Measurements from ENCODE around the gene ASCL1. TPM values are rescaled to one million over a fixed set of nuclear protein-coding genes. Genes with fewer than 3 reads are reported as not detected.

Gene ASCL1
- polyA plus RNA-seq, 1 of the 3 experiments (the other 2 are of a cell fraction) = 0.21 TPM

DNA sequence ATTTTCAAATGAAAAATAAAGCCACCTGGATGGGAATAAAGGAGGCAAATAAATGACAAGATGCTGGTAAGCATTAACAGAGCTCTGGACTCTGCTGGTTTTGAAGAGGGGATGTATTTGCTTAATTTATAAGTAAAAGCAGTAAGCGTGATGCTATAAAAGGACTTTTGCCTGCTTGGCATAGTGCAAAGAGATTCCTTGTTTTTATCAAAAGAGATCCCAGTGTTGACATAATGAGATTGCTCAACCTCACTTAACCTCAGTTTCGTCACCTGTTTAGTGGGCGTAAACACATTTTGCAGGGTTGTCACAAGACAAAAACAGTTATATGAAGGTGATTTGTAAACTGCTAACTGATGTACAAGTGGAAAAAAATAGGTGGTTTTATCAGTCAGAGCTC lies 13.8 kb downstream of the ASCL1 start:
- no peak overlapping the region for H3K4me2 ChIP-seq
- TF ChIP-seq, protein P1, sequence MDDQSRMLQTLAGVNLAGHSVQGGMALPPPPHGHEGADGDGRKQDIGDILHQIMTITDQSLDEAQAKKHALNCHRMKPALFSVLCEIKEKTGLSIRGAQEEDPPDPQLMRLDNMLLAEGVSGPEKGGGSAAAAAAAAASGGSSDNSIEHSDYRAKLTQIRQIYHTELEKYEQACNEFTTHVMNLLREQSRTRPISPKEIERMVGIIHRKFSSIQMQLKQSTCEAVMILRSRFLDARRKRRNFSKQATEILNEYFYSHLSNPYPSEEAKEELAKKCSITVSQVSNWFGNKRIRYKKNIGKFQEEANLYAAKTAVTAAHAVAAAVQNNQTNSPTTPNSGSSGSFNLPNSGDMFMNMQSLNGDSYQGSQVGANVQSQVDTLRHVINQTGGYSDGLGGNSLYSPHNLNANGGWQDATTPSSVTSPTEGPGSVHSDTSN (IDR thresholded peaks at IDR 0.05) = no peak
- TF ChIP-seq FOSL2 (IDR thresholded peaks at IDR 0.05; ENCODE audit: borderline replicate concordance, low read depth) (no peak), SIN3A (IDR thresholded peaks at IDR 0.05; ENCODE audit: borderline replicate concordance, low read depth, low read length) (no peak), RXRA (IDR thresholded peaks at IDR 0.05; ENCODE audit: borderline replicate concordance, low read depth) (no peak), SMC3 (IDR thresholded peaks at IDR 0.05; ENCODE audit: low read depth, low read length) (no peak), JUND (IDR thresholded peaks at IDR 0.05) (no peak), YY1 (IDR thresholded peaks at IDR 0.05; ENCODE audit: low read depth) (no peak), TEAD4 (IDR thresholded peaks at IDR 0.05; ENCODE audit: borderline replicate concordance, insufficient read depth) (no peak)
- no peaks in the 10 kb centered on the region for H3K36me3 ChIP-seq (replicated peaks in 1 of 2; ENCODE audit: control insufficient read depth in 1 of 2, insufficient read depth in 2 of 2, low read length in 1 of 2)
- H3K27ac ChIP-seq (ENCODE audit: low read depth in 2 of 2, low read length in 1 of 2) = no peak overlapping the region
- H3K9me2 ChIP-seq = 0 out of 2 replicates have a peak, but pooled peaks cover 2% of the 10 kb centered on the region
- H3K27me3 ChIP-seq (ENCODE audit: insufficient read depth) = no peaks in the 10 kb centered on the region
- H2AFZ ChIP-seq (ENCODE audit: low read depth) = no peak overlapping the region
- POLR2A ChIA-PET = no interaction called here
- H3K79me2 ChIP-seq (ENCODE audit: insufficient read depth) = no peaks in the 10 kb centered on the region
- CTCF ChIA-PET = interaction anchor here (0.8 kb wide), 1 partner anchor 11 kb away, joined by 3 read pairs; no protein-coding TSS in a partner anchor
- DNase-seq = no peak
- no peak overlapping the region for H3K4me3 ChIP-seq (ENCODE audit: low read depth in 2 of 2, low read length in 1 of 2)
- H4K20me1 ChIP-seq (ENCODE audit: insufficient read depth) = no peaks in the 10 kb centered on the region
- no peaks in the 10 kb centered on the region for H3K4me1 ChIP-seq (ENCODE audit: control insufficient read depth in 1 of 2, insufficient read depth in 2 of 2, low read depth in 1 of 2, low read length in 1 of 2)
- WGBS (ENCODE audit: low lambda C conversion rate) = 35% methylated on average over 3 of the region's 3 CpGs
- no peaks in the 10 kb centered on the region for H3K9me3 ChIP-seq
- no peak overlapping the region for H3K9ac ChIP-seq
- H3F3A ChIP-seq (replicated peaks; ENCODE audit: insufficient read depth) = no peaks in the 10 kb centered on the region

DNA sequence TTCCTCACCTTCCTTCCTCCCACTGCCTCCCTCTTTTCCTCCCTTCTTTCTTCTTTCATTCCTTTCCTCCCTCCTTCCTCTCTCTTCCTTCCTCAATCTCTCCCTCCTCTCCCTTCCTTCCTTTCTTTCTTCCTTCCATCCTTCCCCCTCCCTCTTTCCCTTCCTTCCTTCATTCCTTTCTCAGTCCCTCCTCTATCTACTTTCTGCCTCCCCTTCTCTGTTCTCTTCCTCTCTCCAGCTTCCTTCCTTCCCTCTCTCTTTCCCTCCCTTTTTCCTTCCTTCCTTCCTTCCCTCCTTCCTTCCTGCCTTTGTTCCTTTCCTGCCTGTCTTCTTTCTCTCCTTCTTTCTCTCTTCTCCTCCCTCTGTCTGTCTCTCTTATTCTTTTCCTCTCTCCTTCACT lies 16.1 kb downstream of the ASCL1 start:
- no peaks in the 10 kb centered on the region for H3K27me3 ChIP-seq (ENCODE audit: insufficient read depth)
- H3K9me3 ChIP-seq = no peaks in the 10 kb centered on the region
- H3K4me1 ChIP-seq (ENCODE audit: control insufficient read depth in 1 of 2, insufficient read depth in 2 of 2, low read depth in 1 of 2, low read length in 1 of 2) = no peaks in the 10 kb centered on the region
- H3K9ac ChIP-seq = no peak overlapping the region
- H3K27ac ChIP-seq (ENCODE audit: low read depth in 2 of 2, low read length in 1 of 2) = no peak overlapping the region
- TF ChIP-seq NFIC (IDR thresholded peaks at IDR 0.05; ENCODE audit: borderline replicate concordance) (no peak), SIN3A (IDR thresholded peaks at IDR 0.05; ENCODE audit: borderline replicate concordance, low read depth, low read length) (no peak), GABPA (IDR thresholded peaks at IDR 0.05; ENCODE audit: low read depth) (no peak), TEAD4 (IDR thresholded peaks at IDR 0.05; ENCODE audit: borderline replicate concordance, insufficient read depth) (no peak), EZH2phosphoT487 (IDR thresholded peaks at IDR 0.05; ENCODE audit: borderline replicate concordance, low read depth) (no peak), SMC3 (IDR thresholded peaks at IDR 0.05; ENCODE audit: low read depth, low read length) (no peak), MEF2A (IDR thresholded peaks at IDR 0.05; ENCODE audit: borderline replicate concordance, low read depth) (no peak)
- TF ChIP-seq, protein P2, sequence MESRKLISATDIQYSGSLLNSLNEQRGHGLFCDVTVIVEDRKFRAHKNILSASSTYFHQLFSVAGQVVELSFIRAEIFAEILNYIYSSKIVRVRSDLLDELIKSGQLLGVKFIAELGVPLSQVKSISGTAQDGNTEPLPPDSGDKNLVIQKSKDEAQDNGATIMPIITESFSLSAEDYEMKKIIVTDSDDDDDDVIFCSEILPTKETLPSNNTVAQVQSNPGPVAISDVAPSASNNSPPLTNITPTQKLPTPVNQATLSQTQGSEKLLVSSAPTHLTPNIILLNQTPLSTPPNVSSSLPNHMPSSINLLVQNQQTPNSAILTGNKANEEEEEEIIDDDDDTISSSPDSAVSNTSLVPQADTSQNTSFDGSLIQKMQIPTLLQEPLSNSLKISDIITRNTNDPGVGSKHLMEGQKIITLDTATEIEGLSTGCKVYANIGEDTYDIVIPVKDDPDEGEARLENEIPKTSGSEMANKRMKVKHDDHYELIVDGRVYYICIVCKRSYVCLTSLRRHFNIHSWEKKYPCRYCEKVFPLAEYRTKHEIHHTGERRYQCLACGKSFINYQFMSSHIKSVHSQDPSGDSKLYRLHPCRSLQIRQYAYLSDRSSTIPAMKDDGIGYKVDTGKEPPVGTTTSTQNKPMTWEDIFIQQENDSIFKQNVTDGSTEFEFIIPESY (IDR thresholded peaks at IDR 0.05; ENCODE audit: borderline replicate concordance, low read depth) = no peak
- TF ChIP-seq, protein P3, sequence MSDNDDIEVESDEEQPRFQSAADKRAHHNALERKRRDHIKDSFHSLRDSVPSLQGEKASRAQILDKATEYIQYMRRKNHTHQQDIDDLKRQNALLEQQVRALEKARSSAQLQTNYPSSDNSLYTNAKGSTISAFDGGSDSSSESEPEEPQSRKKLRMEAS (IDR thresholded peaks at IDR 0.05; ENCODE audit: low read depth) = no peak
- TF ChIP-seq, protein P4, sequence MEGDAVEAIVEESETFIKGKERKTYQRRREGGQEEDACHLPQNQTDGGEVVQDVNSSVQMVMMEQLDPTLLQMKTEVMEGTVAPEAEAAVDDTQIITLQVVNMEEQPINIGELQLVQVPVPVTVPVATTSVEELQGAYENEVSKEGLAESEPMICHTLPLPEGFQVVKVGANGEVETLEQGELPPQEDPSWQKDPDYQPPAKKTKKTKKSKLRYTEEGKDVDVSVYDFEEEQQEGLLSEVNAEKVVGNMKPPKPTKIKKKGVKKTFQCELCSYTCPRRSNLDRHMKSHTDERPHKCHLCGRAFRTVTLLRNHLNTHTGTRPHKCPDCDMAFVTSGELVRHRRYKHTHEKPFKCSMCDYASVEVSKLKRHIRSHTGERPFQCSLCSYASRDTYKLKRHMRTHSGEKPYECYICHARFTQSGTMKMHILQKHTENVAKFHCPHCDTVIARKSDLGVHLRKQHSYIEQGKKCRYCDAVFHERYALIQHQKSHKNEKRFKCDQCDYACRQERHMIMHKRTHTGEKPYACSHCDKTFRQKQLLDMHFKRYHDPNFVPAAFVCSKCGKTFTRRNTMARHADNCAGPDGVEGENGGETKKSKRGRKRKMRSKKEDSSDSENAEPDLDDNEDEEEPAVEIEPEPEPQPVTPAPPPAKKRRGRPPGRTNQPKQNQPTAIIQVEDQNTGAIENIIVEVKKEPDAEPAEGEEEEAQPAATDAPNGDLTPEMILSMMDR (IDR thresholded peaks at IDR 0.05) = no peak
- TF ChIP-seq, protein P5, sequence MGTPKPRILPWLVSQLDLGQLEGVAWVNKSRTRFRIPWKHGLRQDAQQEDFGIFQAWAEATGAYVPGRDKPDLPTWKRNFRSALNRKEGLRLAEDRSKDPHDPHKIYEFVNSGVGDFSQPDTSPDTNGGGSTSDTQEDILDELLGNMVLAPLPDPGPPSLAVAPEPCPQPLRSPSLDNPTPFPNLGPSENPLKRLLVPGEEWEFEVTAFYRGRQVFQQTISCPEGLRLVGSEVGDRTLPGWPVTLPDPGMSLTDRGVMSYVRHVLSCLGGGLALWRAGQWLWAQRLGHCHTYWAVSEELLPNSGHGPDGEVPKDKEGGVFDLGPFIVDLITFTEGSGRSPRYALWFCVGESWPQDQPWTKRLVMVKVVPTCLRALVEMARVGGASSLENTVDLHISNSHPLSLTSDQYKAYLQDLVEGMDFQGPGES (IDR thresholded peaks at IDR 0.05; ENCODE audit: low read depth, low read length) = no peak
- H3K36me3 ChIP-seq (replicated peaks in 1 of 2; ENCODE audit: control insufficient read depth in 1 of 2, insufficient read depth in 2 of 2, low read length in 1 of 2) = no peaks in the 10 kb centered on the region
- no peaks in the 10 kb centered on the region for H4K20me1 ChIP-seq (ENCODE audit: insufficient read depth)
- H3K4me2 ChIP-seq = no peak overlapping the region
- no peak overlapping the region for H2AFZ ChIP-seq (ENCODE audit: low read depth)
- 0 out of 2 replicates have a peak, but pooled peaks cover 2% of the 10 kb centered on the region for H3K9me2 ChIP-seq
- CTCF ChIA-PET = no interaction called here
- no peak for DNase-seq
- POLR2A ChIA-PET = no interaction called here
- H3K4me3 ChIP-seq (ENCODE audit: low read depth in 2 of 2, low read length in 1 of 2) = no peak overlapping the region
- no peaks in the 10 kb centered on the region for H3F3A ChIP-seq (replicated peaks; ENCODE audit: insufficient read depth)
- H3K79me2 ChIP-seq (ENCODE audit: insufficient read depth) = no peaks in the 10 kb centered on the region
